GM12878 (cell line): ENCODE results near the gene EFNA1. TPM values are rescaled to one million over a fixed set of nuclear protein-coding genes. Genes with fewer than 3 reads are reported as not detected.

ENCODE experiments used
- ATAC-seq: fragments of 200-7000 bp; cut with Tn5 transposase; 3 replicates; pipeline ENCODE4 v1.9.1; 2020; ENCODE audit warnings: mild to moderate bottlenecking, moderate library complexity
- BruUV-seq: library from RNA; stranded (reverse); fragments of 400-500 nt; replicated peaks from 2 replicates; lab custom pipeline; 2021; lab: Mats Ljungman, UMichigan
- CTCF ChIA-PET: fragments of 300-600 bp; sonication (Branson Sonifier 250); formaldehyde crosslinking; extraction: SDS; loops from one replicate; lab custom pipeline; 2021; ENCODE audit warnings: inconsistent platforms; lab: Yijun Ruan, JAX
- POLR2A ChIA-PET: fragments of 350-600 bp; formaldehyde crosslinking; extraction: SDS; loops from one replicate; lab custom pipeline; 2021; ENCODE audit warnings: inconsistent platforms; lab: Charles Lee
- RAD21 ChIA-PET: fragments of 300-600 bp; sonication (Branson Sonifier 250); formaldehyde crosslinking; loops from one replicate; lab custom pipeline; 2023; ENCODE audit warnings: antibody characterized with exemption; ENCODE audit not compliant: unreplicated experiment; lab: Charles Lee
- SMC1A ChIA-PET: fragments of 300-600 bp; sonication (Branson Sonifier 250); formaldehyde crosslinking; loops from one replicate; lab custom pipeline; 2023; ENCODE audit not compliant: unreplicated experiment, uncharacterized antibody; lab: Charles Lee
- DNase-seq: peaks from one replicate; pipeline ENCODE4 v3.0.0-alpha.2; 2011; ENCODE audit warnings: low read depth, low spot score
- FAIRE-seq: peaks from 3 replicates; lab custom pipeline; 2011; peaks lifted over from hg19 to GRCh38; lab: Jason Lieb, UNC
- H2AFZ ChIP-seq: 2 replicates; pipeline ENCODE4 v1.6.0; 2011; ENCODE audit warnings: low read depth, low read length, control low read depth; ENCODE audit not compliant: control insufficient read depth
- H3K27ac ChIP-seq: 2 replicates; pipeline ENCODE4 v1.5.1; 2011; ENCODE audit warnings: control low read depth; ENCODE audit not compliant: control insufficient read depth, insufficient read depth
- H3K27me3 ChIP-seq, 2 experiments: replicated peaks in 1 of 2; 2 replicates each; pipeline versions ENCODE4 v1.6.0 to v1.6.1; 2011; ENCODE audit warnings: low read length in 1 of 2; ENCODE audit not compliant: control insufficient read depth in 2 of 2, insufficient read depth in 2 of 2
- H3K36me3 ChIP-seq, 2 experiments: 2 replicates each; pipeline ENCODE4 v1.5.1; 2011; ENCODE audit warnings: low read length in 1 of 2; ENCODE audit not compliant: control insufficient read depth in 2 of 2, insufficient read depth in 2 of 2
- H3K4me1 ChIP-seq: 2 replicates; pipeline ENCODE4 v1.6.1; 2011; ENCODE audit warnings: mild to moderate bottlenecking, low read length, moderate library complexity, mixed read lengths; ENCODE audit not compliant: control insufficient read depth, insufficient read depth
- H3K4me2 ChIP-seq: 2 replicates; pipeline ENCODE4 v1.6.0; 2011; ENCODE audit warnings: control low read depth; ENCODE audit not compliant: control insufficient read depth, insufficient read depth
- H3K4me3 ChIP-seq: fragments of 200-600 bp; sonication (generic); 2 replicates; pipeline ENCODE4 v1.5.1; 2016
- H3K79me2 ChIP-seq: 2 replicates; pipeline ENCODE4 v1.6.0; 2011; ENCODE audit warnings: low read length; ENCODE audit not compliant: control insufficient read depth, insufficient read depth
- H3K9ac ChIP-seq: 2 replicates; pipeline ENCODE4 v1.8.0; 2011; ENCODE audit warnings: low read length, control low read depth, mixed read lengths; ENCODE audit not compliant: control insufficient read depth, insufficient read depth
- H3K9me3 ChIP-seq: replicated peaks from 3 replicates; pipeline ENCODE4 v1.5.1; 2011; ENCODE audit warnings: mild to moderate bottlenecking, low read length; ENCODE audit not compliant: control insufficient read depth, insufficient read depth
- H4K20me1 ChIP-seq: 2 replicates; pipeline ENCODE4 v1.6.0; 2011; ENCODE audit not compliant: control insufficient read depth, insufficient read depth
- ELK1 ChIP-seq: IDR thresholded peaks from 2 replicates; pipeline ENCODE4 v1.6.1; 2012; ENCODE audit warnings: low read depth, low read length, improper control_type of control experiment
- ETV6 ChIP-seq, 2 experiments: fragments of 450-650 bp in 1 of 2; IDR thresholded peaks in 1 of 2; conservative IDR thresholded peaks in 1 of 2; 2 replicates each; pipeline ENCODE4 v1.6.1; 2014; ENCODE audit warnings: antibody characterized with exemption in 1 of 2, borderline replicate concordance in 1 of 2, low read depth in 1 of 2, mild to moderate bottlenecking in 1 of 2, moderate library complexity in 1 of 2
- FOS ChIP-seq: IDR thresholded peaks from 3 replicates; pipeline ENCODE4 v1.6.1; 2011; ENCODE audit warnings: borderline replicate concordance; ENCODE audit not compliant: insufficient read length; ENCODE audit errors: extremely low read depth
- SMARCA5 ChIP-seq: fragments of 450-650 bp; IDR thresholded peaks from 2 replicates; pipeline ENCODE4 v1.6.1; 2017; ENCODE audit warnings: mild to moderate bottlenecking
- WGBS: methylation state at CpG from one replicate; pipeline ENCODE4 v1.1.6; 2016; ENCODE audit warnings: low lambda C conversion rate; ENCODE audit not compliant: insufficient replicate concordance, insufficient coverage; ENCODE audit errors: missing lambda C conversion rate; 5-methylcytosine and 5-hydroxymethylcytosine counted together
- in situ Hi-C: fragments of 300-500 bp; cut with MboI; formaldehyde crosslinking; loops from 9 replicates; pipeline ENCODE4 v1.14.3; 2018; ENCODE audit warnings: mixed read lengths
- intact Hi-C: fragments of 100-400 bp; cut with micrococcal nuclease; formaldehyde crosslinking; loops from one replicate; pipeline ENCODE4 v1.14.2; 2022; ENCODE audit not compliant: unreplicated experiment
- polyA plus RNA-seq, 11 experiments: library from polyadenylated mRNA; depleted of rRNA in 4 of 11; unstranded in 6 of 11; stranded (reverse) in 5 of 11; fragments of >200 nt; fragmentation: Nextera tagmentation in 4 of 11; fragmentation: Illumina TruSeq in 1 of 11; extraction: Ambion mirVana in 4 of 11; extraction: Trizol in 1 of 11; gene quantifications; 1 replicate in 1 of 11; 2 replicates in 10 of 11; pipeline versions ENCODE4 v1.2.1 to v1.2.3, GENCODE V29; 2011 to 2016; ENCODE audit warnings: inconsistent platforms in 2 of 11, missing spikeins in 2 of 11, low read depth in 1 of 11
- total RNA-seq, 4 experiments: library from RNA; depleted of rRNA in 3 of 4; stranded (reverse); fragments of >200 nt in 3 of 4; fragmentation: Illumina TruSeq in 1 of 4; extraction: Trizol in 1 of 4; gene quantifications; 2 replicates each; pipeline versions ENCODE4 v1.2.1 to v1.2.3, GENCODE V29; 2013 to 2021

EFNA1 gene
- total and polyA plus RNA-seq, 10 of the 15 experiments (the other 5 are each of a cell fraction or from before 2014, with no cell fraction given): 0.13 to 7.5 (median 0.28) TPM; not detected in 5

GRCh38 chr1:155179112-155180031 lies 51.7 kb downstream of the EFNA1 start:
- Histone ChIP-seq H3K4me3 (no peak overlapping the region), H3K36me3 (no peaks in the 10 kb centered on the region), H3K27ac (no peak overlapping the region), H3K27me3 (no peaks in the 10 kb centered on the region), H4K20me1 (no peaks in the 10 kb centered on the region), H3K4me2 (no peak overlapping the region), H2AFZ (no peak overlapping the region), H3K79me2 (no peaks in the 10 kb centered on the region), H3K9me3 (no peaks in the 10 kb centered on the region), H3K9ac (no peak overlapping the region), H3K4me1 (peaks cover 13% of the 10 kb centered on the region)
- FAIRE-seq (no peak), DNase-seq (no peak), ATAC-seq (no peak)
- RAD21 ChIA-PET: no interaction called here
- POLR2A ChIA-PET: no interaction called here
- in situ Hi-C loops: no loop called here
- TF ChIP-seq SMARCA5: no peak
- no peak for TF ChIP-seq FOS
- no peak for TF ChIP-seq ETV6 (conservative IDR thresholded peaks at IDR 0.05 in 1 of 2, IDR thresholded peaks at IDR 0.05 in 1 of 2; ENCODE audit: borderline replicate concordance in 1 of 2, low read depth in 1 of 2)
- no peak for TF ChIP-seq ELK1
- BruUV-seq: no TSS peak
- intact Hi-C loops: no loop called here
- CTCF ChIA-PET: interaction anchor here (0.6 to 9.7 kb wide), 5 partner anchors 12 to 295 kb away, joined by 3 to 244 read pairs (median 4); partner anchors contain the start of gene THBS3
- SMC1A ChIA-PET: no interaction called here
- WGBS: 78% methylated on average over 31 of the region's 31 CpGs
